HuH-7 (cell line): ENCODE data around the gene SLC1A5.
"Not testable (repeated sequence)": the region's sequence is repeated elsewhere in the genome, so short reads cannot be mapped to it uniquely, and the experiment has no call there.

Experiments used
- DNase-seq: peaks from one replicate; pipeline ENCODE4 v3.0.0; 2011; ENCODE audit warnings: low spot score

SLC1A5 gene

GRCh38 chr19:46768746-46769145 lies 19.6 kb downstream of the SLC1A5 start:
- DNase-seq = not testable (repeated sequence)

- no peak for DNase-seq
These were observed 21.7 kb downstream of the SLC1A5 start for GRCh38 chr19:46766569-46767317.

GRCh38 chr19:46764817-46765291 lies 23.5 kb downstream of the SLC1A5 start:
- DNase-seq = peak; percentile 74

DNA sequence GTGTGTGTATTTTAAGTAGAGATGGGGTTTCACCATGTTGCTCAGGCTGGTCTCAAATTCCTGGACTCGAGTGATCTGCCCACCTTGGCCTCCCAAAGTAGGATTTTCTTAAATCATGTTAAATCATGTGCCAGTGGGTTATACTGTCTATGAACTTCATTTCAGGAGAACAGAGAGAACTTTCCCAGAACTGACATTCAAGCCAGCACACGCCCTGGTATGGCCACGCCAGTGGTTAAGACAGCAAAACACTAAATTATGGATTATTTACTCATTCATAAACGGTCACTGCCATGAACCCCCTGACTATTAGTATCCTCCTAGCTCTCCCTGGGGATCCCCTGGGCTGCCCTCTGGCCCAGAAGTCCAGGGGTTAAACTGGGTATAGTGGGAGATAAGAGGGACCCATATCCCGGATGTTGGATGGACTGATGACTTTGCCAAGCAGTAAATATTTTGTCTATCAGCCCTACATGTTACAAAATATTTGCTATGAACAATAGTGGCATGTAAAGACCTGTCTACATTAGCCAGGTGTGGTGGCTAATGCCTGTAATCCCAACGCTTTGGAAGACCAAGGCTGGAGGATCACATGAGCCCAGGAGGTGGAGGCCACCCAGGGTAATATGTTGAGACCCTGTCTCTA lies 26.0 kb downstream of the SLC1A5 start:
- no peak for DNase-seq

DNA sequence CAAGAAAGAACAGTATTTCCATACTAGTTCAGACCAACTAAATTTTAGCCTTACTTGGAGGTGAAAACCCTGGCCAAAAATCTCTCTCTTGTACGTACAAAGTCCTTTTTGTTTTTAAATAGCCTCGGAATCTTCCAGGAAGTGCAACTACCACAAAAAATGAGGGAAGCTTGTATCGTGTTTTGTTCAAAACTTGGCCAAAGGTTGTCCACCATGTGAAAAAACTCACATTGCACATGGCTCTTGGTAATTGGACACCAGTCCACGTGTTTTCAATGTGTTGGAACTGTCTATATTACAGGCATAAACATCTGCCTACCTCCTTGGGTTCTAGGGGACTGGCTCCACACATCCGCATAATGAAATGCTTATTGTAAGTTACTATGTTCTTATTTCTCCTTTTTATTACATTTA lies 27.0 kb downstream of the SLC1A5 start:
- no peak for DNase-seq

DNA sequence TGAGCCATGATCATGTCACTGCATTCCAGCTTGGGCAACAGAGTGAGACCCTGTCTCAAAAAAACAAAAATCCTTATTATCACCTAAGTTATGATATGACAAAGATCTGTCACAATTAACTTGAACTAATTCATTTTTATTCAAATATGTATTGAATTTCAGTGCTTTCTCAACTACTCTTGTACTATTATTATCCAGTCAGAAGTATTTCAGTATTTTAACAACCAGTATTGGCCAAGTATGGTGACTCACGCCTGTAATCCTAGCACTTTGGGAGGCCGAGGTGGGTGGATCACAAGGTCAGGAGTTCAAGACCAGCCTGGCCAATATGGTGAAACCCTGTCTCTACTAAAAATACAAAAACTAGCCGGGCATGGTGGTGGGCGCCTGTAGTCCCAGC lies 27.5 kb downstream of the SLC1A5 start:
- DNase-seq = not testable (repeated sequence)

- no peak for DNase-seq
These were observed 28.0 kb downstream of the SLC1A5 start for GRCh38 chr19:46760363-46760762.

DNA sequence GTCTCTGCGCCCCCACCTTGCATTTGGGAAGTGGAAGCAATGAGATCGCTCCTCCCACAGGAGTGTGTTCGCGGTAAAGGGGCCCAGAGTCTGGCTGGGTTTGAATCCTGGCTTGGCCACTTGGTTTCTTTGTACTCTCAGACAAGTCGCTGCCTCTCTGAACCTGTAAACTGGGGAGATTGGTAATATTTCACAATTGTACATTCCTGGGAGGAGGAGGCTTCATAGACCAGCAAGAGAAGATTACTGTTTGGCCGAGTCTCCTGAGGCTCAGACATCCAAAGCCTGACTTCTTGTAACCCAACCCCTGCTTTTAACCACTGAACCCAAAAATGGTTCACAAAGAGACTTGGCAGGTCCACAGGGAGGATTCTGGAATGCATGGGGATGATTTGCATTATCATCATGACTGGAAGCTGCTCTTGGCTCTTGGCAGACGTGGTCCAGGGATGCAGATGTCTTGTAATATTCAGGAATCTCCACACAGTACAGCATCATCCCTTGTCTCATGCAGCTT lies 28.5 kb downstream of the SLC1A5 start:
- no peak for DNase-seq

GRCh38 chr19:46759206-46759605 lies 29.2 kb downstream of the SLC1A5 start:
- DNase-seq = no peak

DNA sequence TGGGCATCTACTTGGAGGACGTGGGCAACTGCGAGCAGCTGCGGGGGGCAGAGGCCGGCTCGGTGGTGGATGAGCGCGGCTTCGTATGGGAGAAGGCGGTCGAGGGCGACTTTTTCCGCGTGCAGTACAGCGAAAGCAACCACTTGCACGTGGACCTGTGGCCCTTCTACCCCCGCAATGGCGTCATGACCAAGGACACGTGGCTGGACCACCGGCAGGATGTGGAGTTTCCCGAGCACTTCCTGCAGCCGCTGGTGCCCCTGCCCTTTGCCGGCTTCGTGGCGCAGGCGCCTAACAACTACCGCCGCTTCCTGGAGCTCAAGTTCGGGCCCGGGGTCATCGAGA lies 31.9 kb downstream of the SLC1A5 start:
- DNase-seq = no peak

GRCh38 chr19:46755853-46756543 lies 32.4 kb downstream of the SLC1A5 start:
- no peak for DNase-seq

GRCh38 chr19:46755077-46755852 lies 33.1 kb downstream of the SLC1A5 start:
- DNase-seq = no peak

- DNase-seq = peak; percentile 74
These were observed 34.8 kb downstream of the SLC1A5 start for GRCh38 chr19:46753420-46754155.

GRCh38 chr19:46748325-46749109 lies 39.9 kb downstream of the SLC1A5 start:
- peak; percentile 70 for DNase-seq

DNA sequence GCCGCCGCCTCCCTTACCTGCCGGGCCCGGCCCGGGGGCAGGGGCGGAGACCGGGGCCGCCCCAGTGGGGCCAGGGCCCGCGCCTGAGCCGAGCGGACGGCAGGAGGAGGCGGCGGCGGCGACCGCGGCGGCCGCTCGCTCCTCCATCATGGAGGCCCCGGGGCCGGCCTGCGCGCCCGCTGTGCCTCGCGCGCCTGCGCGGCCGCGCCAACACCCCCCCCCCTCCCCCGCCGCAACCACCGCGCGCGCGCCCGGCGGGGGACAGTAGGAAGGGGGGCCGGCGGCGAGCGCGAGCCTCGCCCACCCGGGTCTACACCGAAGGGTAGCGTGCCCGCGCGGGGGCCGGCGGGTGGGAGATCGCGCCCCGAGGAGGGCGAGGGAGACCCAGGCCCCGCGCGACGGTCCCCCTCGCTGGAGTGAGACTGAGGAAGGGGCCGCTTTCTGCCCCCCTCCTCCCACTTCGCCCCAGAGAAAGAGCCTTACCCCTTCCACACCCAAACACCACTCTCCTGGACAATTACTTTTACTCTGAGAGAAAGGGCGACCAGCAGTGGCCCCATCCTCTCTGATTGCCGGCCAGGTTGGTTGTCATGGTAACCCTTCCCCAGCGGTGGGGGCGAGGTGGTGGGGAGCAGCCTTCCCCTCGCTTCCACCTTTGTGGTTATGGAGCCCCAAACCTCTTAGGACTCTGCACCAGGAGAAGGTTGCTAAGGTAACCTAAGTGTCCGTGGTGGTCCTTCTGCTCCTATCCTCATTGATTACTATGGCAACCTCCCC lies 41.9 kb downstream of the SLC1A5 start, which contains the start of gene STRN4:
Gene STRN4, minus strand, starts transcription at position 170 of the 777 bp plus-strand sequence. Its CDS starts 20 bp downstream, at position 150.
- peak; percentile 92 for DNase-seq

DNA sequence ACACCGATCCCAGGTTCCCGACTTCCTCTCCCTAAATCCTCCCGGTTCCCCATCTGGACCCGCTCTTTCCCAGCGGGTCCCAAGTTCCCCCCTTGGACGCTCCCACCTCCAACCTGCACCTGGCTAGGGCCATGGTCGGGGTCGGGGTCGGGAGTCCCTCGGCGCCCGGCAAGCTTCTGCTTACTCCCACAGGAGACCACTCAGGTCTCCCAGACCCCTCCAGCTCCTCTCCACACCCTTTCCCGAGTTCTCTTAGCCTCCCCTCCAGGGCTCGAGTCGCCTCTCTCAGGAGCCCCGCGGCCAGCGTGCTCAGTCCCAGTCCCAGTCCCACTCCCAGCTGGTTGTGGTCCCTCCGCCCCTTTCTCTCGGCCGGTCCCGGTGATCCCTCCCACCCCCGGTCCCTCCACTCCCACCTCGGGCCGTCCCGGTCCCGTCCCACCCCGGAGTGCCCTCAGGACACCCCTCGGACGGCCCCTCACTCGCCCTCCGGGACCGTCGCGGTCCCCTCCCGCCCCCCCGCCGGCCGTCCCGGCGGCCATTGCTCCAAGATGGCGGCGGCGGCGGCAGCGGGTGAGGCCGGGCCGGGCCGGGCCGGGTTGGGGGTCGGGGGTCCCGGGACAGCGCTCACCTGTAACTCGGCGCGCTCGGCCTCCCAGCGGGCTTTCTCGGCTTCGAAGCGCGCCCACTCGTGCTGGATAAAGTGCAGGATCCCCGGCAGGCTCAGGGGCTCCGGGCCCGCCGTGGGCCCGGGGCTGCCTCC lies 42.7 kb downstream of the SLC1A5 start, which contains the start of gene FKRP:
Gene FKRP, plus strand, starts transcription at position 537 of the 760 bp plus-strand sequence. CDS start 9,394 bp downstream, outside the sequence.
- peak; percentile 47 for DNase-seq

DNA sequence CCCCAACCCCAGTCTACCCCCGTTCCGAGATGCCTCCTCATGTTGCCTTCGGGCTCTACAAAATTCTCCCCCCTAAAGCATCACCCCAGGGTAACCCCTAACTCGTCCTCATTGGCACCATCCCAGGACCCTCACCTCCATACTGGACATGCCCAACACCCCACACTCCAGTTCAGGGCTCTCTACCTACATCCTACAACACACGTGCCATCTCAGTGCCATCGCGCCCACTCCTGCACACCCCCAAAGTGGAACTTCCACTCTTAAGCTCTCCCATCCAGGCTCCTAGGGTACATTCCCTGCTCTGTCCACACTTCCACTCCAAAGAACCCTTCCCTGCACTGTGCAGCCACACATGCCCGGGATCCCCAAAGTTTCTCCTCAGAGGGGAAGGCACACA lies 43.4 kb downstream of the SLC1A5 start:
- no peak for DNase-seq

GRCh38 chr19:46744005-46744691 lies 44.2 kb downstream of the SLC1A5 start:
- no peak for DNase-seq
